OCI-LY1 (cell line): Measurements from ENCODE around the gene ZNF484.
"Not testable (repeated sequence)": the region's sequence is repeated elsewhere in the genome, so short reads cannot be mapped to it uniquely, and the experiment has no call there.

ENCODE experiments used
- H2AFZ ChIP-seq: fragments of 200-600 bp; sonication (generic), shearing (Covaris generic); 2 replicates; pipeline ENCODE4 v1.6.0; 2014; ENCODE audit warnings: antibody characterized with exemption, mild to moderate bottlenecking, low read length
- H3F3A ChIP-seq: fragments of 200-600 bp; sonication (generic), shearing (Covaris generic); 2 replicates; pipeline ENCODE4 v1.6.0; 2014; ENCODE audit warnings: mild to moderate bottlenecking, antibody characterized with exemption, low read length, moderate library complexity; ENCODE audit not compliant: insufficient read depth
- H3K27ac ChIP-seq: fragments of 200-600 bp; sonication (generic); 2 replicates; pipeline ENCODE4 v1.5.1; 2014; ENCODE audit warnings: low read length, mixed run types, mild to moderate bottlenecking, low read depth; ENCODE audit not compliant: poor library complexity, severe bottlenecking
- H3K27me3 ChIP-seq: fragments of 200-600 bp; sonication (generic); 2 replicates; pipeline ENCODE4 v1.6.0; 2014; ENCODE audit warnings: antibody characterized with exemption, mild to moderate bottlenecking, low read length, moderate library complexity; ENCODE audit not compliant: insufficient read depth
- H3K36me3 ChIP-seq: fragments of 200-600 bp; sonication (generic); 2 replicates; pipeline ENCODE4 v1.6.1; 2014; ENCODE audit warnings: mild to moderate bottlenecking, antibody characterized with exemption, low read length, moderate library complexity, mixed read lengths; ENCODE audit not compliant: insufficient read depth
- H3K4me1 ChIP-seq: fragments of 200-600 bp; sonication (generic); 2 replicates; pipeline ENCODE4 v1.5.1; 2014; ENCODE audit warnings: mild to moderate bottlenecking, low read length, moderate library complexity; ENCODE audit not compliant: insufficient read depth, severe bottlenecking
- H3K4me2 ChIP-seq: fragments of 200-600 bp; sonication (generic), shearing (Covaris generic); 2 replicates; pipeline ENCODE4 v1.6.1; 2014; ENCODE audit warnings: low read length
- H3K4me3 ChIP-seq: fragments of 200-600 bp; sonication (generic); 2 replicates; pipeline ENCODE4 v1.5.1; 2014; ENCODE audit warnings: low read length, low read depth, mild to moderate bottlenecking, mixed read lengths; ENCODE audit not compliant: poor library complexity, severe bottlenecking
- H3K79me2 ChIP-seq: fragments of 200-600 bp; shearing (Covaris generic); 2 replicates; pipeline ENCODE4 v1.6.1; 2016; ENCODE audit warnings: mixed run types, low read length, mixed read lengths; ENCODE audit not compliant: insufficient read depth
- H3K9ac ChIP-seq: fragments of 200-600 bp; sonication (generic), shearing (Covaris generic); 2 replicates; pipeline ENCODE4 v1.6.1; 2014; ENCODE audit warnings: mild to moderate bottlenecking, low read length, mixed read lengths
- H3K9me2 ChIP-seq: fragments of 200-600 bp; sonication (generic), shearing (Covaris generic); 2 replicates; pipeline ENCODE4 v1.6.1; 2014; ENCODE audit warnings: low read depth, mild to moderate bottlenecking, low read length, mixed read lengths
- H3K9me3 ChIP-seq: fragments of 200-600 bp; shearing (Covaris generic); 2 replicates; pipeline ENCODE4 v1.6.1; 2014; ENCODE audit warnings: low read length, mixed read lengths
- H4K20me1 ChIP-seq: fragments of 200-600 bp; sonication (generic), shearing (Covaris generic); 2 replicates; pipeline ENCODE4 v1.6.0; 2016; ENCODE audit warnings: mild to moderate bottlenecking, low read length; ENCODE audit not compliant: insufficient read depth
- EZH2 ChIP-seq: fragments of 200-600 bp; sonication (generic), shearing (Covaris generic); IDR thresholded peaks from 2 replicates; pipeline ENCODE4 v1.8.0; 2017; ENCODE audit warnings: borderline replicate concordance, mixed run types, mild to moderate bottlenecking, antibody characterized with exemption, low read length, moderate library complexity, mixed read lengths
- TF ChIP-seq, protein P1 (sequence below): fragments of 200-600 bp; sonication (generic), shearing (Covaris generic); IDR thresholded peaks from 2 replicates; pipeline ENCODE4 v1.5.1; 2017; ENCODE audit warnings: mild to moderate bottlenecking, antibody characterized with exemption, low read length, moderate library complexity, mixed read lengths

The ZNF484 gene

DNA sequence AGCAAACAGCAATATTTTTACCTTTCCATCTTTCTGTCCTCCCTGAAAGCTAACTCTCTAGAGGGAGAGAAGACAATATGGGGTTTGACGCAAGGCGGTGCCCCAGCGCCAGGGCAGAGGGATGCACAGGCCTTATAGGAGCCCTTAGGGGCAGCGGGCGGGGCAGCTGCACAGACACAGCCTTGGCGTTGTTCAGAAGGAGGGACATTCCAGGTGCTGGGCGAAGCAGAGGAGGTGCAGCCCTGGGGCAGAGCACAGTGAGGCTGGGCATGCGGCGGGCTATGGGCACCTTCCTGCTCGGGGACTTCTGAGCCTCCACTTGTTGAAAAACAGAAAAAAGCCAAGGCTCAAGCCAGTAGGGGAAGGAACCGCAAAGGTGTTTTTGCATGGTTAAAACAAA is 79.5 kb downstream of the ZNF484 start:
- Histone ChIP-seq H3K4me2 (no peak overlapping the region), H4K20me1 (no peaks in the 10 kb centered on the region), H3K27me3 (0 out of 2 replicates have a peak, but pooled peaks cover 4% of the 10 kb centered on the region), H3K9me3 (no peaks in the 10 kb centered on the region), H3K27ac (no peak overlapping the region), H3K4me1 (peaks cover 15% of the 10 kb centered on the region), H3F3A (no peaks in the 10 kb centered on the region), H3K36me3 (no peaks in the 10 kb centered on the region), H3K9ac (no peak overlapping the region), H3K9me2 (no peaks in the 10 kb centered on the region), H3K79me2 (no peaks in the 10 kb centered on the region), H3K4me3 (no peak overlapping the region), H2AFZ (no peak overlapping the region)
- TF ChIP-seq, protein P1, sequence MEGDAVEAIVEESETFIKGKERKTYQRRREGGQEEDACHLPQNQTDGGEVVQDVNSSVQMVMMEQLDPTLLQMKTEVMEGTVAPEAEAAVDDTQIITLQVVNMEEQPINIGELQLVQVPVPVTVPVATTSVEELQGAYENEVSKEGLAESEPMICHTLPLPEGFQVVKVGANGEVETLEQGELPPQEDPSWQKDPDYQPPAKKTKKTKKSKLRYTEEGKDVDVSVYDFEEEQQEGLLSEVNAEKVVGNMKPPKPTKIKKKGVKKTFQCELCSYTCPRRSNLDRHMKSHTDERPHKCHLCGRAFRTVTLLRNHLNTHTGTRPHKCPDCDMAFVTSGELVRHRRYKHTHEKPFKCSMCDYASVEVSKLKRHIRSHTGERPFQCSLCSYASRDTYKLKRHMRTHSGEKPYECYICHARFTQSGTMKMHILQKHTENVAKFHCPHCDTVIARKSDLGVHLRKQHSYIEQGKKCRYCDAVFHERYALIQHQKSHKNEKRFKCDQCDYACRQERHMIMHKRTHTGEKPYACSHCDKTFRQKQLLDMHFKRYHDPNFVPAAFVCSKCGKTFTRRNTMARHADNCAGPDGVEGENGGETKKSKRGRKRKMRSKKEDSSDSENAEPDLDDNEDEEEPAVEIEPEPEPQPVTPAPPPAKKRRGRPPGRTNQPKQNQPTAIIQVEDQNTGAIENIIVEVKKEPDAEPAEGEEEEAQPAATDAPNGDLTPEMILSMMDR = no peak
- TF ChIP-seq EZH2 = no peak

DNA sequence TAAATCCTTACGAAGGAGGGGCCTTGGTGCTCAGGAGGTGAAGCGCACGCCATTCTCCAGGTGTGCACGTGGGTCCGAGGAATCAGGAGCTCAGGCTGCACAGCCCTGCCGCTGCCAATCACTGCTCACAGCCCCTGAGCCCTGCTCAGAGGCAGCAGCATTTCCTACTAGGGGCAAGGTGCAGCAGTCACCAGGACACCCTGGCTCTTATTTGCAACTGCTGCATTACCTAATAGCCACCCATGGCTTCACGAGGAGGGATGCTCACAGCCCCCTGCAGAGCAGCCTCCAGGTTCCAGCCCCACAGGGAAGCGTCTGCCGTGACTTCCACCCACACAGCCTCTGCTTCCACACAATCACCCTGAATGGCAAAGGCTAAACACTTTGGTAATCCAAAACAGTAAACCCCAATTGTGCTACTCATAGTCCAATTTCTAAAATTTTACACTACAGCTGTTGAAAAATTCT is 81.5 kb downstream of the ZNF484 start:
- not testable (repeated sequence) for H3F3A ChIP-seq, H3K27ac ChIP-seq, H3K9me3 ChIP-seq, H3K9ac ChIP-seq, H2AFZ ChIP-seq, H3K9me2 ChIP-seq, H4K20me1 ChIP-seq, H3K36me3 ChIP-seq, H3K4me2 ChIP-seq, H3K27me3 ChIP-seq, H3K79me2 ChIP-seq, H3K4me3 ChIP-seq
- H3K4me1 ChIP-seq = peaks cover 15% of the 10 kb centered on the region

DNA sequence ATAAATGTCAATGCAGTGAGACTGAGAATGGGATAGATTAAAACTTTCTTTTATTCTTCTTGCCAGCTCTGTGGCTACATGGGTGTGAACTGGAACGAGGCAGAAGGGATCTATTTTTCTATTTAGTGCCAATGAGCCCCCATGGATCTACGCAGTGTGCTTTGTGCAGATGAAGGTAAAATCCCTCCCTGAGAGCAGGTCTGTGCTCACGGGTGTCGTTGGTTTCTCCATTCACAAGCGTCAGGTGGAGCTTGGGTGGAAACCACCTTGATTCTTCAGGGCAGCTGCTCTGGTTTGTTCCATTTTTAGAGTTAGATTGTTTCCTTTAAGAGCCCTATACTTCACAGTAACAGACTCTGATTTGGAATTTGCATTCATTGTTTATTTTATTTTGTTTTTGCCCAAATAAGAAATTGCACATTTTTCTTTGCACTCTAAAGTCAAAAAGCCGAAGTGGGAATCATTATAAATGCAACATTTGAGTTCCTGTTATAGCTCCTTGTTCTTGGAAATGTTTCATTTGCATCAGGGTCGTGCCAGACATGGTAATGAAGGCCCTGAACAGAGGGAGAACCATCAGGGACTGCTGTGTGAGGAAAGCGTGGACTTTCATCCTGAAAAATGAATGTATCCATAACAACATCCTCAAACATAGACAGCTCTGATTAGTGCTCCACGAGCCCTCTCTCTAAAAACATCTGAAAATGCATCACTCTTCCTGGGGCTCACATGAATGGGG is 82.1 kb downstream of the ZNF484 start:
- Histone ChIP-seq H3F3A (no peaks in the 10 kb centered on the region), H3K4me3 (no peak overlapping the region)

More for the DNA sequence above, 82.1 kb downstream of the ZNF484 start:
- Histone ChIP-seq H3K79me2 (no peaks in the 10 kb centered on the region), H3K4me1 (peaks cover 15% of the 10 kb centered on the region), H4K20me1 (no peaks in the 10 kb centered on the region), H3K27me3 (0 out of 2 replicates have a peak, but pooled peaks cover 4% of the 10 kb centered on the region), H3K27ac (no peak overlapping the region), H3K9ac (no peak overlapping the region), H3K9me2 (no peaks in the 10 kb centered on the region), H3K4me2 (no peak overlapping the region), H3K36me3 (no peaks in the 10 kb centered on the region), H2AFZ (no peak overlapping the region), H3K9me3 (no peaks in the 10 kb centered on the region)
- no peak for TF ChIP-seq EZH2
- TF ChIP-seq, protein P1 = no peak
